NCI-H2081 (cell line): ENCODE data around the gene ZNF506.
"Not testable (repeated sequence)": the region's sequence is repeated elsewhere in the genome, so short reads cannot be mapped to it uniquely, and the experiment has no call there.

Experiments used
- DNase-seq, 2 experiments: peaks; one replicate each; lab custom pipeline; 2025; lab: John Stamatoyannopoulos, UW

ZNF506 gene

DNA sequence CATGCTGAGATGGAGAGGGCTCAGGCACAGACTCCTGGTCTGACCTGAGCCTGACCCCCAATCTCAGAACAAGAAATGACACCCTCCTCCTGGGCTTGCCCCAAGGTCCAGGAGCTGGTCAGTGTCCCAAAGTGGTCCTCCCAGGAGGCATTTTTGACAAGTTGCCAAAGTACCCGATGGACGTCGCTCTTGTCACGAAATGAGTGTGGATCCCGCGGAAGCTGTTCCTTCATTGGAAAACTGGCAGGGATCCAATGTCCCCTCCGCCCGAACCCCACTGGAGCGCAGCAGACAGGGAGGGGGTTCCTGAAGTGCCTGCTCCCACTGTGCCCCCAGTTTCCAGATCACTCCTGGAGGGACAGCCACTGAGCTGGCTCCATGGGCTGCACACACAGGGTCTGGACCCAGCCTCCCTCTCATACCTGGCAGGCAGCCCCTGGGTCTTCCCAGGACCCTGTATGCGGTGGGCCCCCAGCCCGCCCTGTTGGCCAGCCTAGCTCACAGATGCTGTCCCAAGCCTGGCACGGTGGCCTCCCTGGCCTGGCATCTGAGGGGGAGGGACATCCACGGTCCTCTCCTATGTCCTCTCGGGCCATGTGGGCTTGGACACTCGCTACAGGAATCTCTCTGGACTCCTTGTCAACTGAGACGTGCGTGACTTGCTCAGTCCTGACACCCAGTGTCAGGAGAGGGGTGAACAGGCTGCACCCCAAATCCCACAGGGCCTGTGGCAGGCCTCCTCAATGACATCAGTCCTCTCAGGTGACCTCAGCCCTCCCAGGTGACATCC is 75.9 kb downstream of the ZNF506 start:
- no peak for DNase-seq

GRCh38 chr19:19744641-19745040 is 76.9 kb downstream of the ZNF506 start:
- no peak for DNase-seq

DNA sequence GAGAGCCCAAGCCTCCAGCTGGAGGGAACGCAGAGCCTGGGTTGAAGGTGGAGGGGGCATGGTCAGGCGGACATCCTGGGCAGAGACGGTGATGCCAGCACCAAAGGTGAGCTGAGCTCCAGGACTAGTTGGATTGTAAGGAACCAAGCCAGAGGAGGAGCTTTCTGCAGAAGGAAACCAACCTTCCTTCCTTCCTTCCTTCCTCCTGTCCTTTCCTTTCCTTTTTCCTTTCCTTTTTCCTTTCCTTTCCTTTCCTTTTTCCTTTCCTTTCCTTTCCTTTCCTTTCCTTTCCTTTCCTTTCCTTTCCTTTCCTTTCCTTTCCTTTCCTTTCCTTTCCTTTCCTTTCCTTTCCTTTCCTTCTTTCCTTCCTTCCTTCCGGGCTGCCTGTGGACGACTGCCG is 77.6 kb downstream of the ZNF506 start:
- not testable (repeated sequence) for DNase-seq

- DNase-seq = no peak
Measured at GRCh38 chr19:19743176-19743575, 78.4 kb downstream of the ZNF506 start.

GRCh38 chr19:19742773-19743172 is 78.8 kb downstream of the ZNF506 start:
- no peak for DNase-seq
